ENCODE measurements around the gene RBMS3.

GRCh38 chr3:29319262-29319661 lies 38.4 kb downstream of the RBMS3 start:
- TF ChIP-seq CTCF (IDR thresholded peaks at IDR 0.05) (no peak), POLR2A (IDR thresholded peaks at IDR 0.05) (no peak)
